ENCODE results near the gene CP.
"Not testable (repeated sequence)": the region's sequence is repeated elsewhere in the genome, so short reads cannot be mapped to it uniquely, and the experiment has no call there.

The CP gene

DNA sequence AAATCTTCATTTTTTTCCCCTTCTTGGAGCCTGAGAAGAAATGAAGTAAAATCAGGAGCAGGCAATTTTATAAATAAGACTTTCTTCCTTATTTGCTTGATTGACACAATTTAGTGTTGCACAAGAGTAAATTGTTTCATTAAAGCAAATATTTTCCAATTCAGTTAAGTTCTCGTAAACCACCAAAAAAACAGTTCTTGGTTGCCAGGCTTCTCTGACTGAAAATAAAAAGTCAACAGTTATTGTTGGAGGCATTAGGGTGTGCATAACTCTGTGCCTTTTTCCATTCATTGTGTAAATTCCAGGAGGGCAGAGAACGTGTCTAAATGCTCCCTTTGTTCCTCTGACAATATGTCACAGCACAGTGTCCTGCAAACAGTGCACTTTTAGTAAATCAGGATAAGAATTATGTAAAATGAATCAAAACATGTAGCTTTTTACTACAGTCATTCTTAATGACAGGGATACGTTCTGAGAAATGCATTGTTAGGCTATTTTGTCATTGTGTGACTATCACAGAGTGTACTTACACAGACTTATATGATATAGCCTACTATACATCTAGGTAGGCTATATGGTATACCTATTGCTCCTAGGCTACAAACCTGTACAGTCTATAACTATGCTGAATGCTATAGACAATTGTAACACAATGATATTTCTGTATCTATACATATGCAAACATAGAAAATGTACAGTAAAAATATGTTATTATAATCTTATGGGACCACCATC lies at the start of gene CP:
CP (minus strand) TSS at position 47 of the 735 bp plus-strand sequence; CDS start at position 10, 37 bp downstream.
- no peak for DNase-seq (ENCODE audit: low read depth in 3 of 3)

DNA sequence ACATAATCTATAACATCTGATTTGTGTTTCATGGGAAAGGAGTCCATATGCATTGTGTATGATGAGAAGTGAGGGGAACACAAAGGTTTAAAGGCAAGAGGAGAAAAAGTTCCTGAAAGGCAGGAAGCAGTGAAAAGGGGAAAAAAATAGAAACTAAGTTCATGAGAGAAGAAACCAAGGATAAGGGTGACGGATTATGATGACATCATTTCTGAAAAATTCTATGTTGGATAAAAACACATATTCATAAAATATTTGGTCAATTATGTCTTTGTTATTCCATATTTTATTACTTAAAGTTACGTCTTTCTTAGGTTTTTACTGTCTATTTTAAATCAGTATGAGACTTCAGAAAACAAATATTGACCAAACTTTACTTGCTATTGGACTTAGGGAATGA lies 48.6 kb upstream of the CP start:
- no peak for DNase-seq (ENCODE audit: low read depth in 3 of 3)

DNA sequence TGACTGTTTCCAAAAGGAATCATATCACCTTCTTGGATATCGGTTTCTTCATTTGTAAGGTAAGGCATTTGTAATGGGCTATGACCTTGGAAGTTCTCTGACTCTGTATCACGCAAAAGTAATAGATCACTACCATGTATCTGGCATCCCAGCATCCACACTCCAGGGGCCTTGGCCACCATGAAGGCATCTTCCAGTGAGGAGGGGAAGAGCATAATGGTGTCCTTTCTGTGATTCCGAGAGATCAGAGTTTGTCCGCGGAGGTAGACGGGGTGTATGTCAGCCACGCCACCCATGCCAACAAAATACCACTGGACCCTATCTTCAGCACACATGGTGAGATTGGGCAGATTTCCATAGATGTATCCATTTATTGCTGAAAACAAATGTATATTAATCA lies 48.1 kb upstream of the CP start:
- no peak for DNase-seq (ENCODE audit: low read depth in 3 of 3)

DNA sequence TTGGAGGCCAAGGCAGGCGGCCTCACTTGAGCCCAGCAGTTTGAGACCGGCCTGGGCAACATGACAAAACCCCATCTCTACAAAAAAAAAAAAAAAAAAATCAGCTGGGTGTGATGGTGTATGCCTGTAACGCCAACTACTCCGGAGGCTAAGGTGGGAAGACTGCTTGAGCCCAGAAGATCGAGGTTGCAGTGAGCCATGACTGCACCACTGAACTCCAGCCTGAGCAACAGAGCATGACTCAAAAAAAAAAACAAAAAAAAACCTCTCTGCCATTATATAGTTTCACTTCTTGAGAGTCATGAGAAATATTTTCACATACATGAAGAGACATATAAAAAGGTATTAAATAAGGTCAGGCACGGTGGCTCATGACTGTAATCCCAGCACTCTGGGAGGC lies 45.9 kb upstream of the CP start:
- DNase-seq (ENCODE audit: low read depth in 3 of 3): no peak

DNA sequence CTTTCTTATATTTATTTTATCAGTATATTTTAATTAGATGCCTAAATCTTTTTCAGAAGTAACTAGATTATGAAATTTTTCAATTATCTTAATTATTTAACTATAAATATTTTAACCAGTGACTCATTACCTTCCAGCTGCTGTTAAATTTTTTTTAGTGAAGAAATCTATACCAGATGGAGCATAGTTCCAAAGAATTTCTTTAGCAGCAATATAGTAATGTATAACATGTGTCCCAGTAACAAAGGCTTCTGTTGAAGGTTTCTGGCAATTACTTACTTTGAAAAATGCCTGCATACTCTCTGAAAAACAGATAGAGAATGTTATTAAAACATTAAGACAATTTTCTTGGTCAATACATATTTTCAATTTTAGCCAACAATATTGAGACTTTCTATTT lies 45.1 kb upstream of the CP start:
- DNase-seq (ENCODE audit: low read depth in 3 of 3): no peak

DNA sequence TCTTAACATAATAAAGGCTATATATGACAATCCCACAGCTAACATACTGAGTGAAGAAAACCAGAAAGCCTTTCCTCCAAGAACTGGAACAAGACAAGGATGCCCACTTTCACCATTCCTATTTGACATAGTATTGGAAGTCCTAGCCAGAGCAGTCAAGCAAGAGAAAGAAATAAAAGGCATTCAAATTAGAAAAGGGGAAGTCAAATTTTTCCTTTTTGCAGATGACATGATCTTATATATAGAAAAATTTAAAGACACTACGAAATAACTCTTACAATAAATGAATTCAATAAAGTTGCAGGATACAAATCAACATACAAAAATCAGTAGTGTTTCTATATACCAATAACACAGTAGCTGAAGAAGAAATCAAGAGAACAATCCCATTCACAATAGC lies 42.2 kb upstream of the CP start:
- no peak for DNase-seq (ENCODE audit: low read depth in 3 of 3)

DNA sequence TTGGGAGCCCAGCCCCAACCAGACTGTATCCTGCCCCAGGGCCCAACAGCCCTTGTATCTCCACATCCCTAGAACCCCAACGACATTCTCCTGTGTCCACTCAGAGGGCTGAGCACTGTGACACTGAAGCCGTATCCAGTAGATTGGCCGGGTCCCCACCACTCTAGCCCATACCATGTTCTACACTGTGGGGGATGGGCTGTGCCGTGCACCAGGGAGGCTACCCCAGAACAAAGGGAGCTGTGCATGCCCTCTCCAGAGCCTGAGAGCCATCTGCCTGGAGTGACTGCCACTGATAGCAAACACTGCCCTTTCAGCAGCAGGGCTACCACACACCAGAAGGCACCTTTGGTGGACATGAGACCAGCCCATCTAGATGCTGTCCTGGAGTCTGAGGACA lies 37.1 kb upstream of the CP start:
- no peak for DNase-seq (ENCODE audit: low read depth in 3 of 3)

DNA sequence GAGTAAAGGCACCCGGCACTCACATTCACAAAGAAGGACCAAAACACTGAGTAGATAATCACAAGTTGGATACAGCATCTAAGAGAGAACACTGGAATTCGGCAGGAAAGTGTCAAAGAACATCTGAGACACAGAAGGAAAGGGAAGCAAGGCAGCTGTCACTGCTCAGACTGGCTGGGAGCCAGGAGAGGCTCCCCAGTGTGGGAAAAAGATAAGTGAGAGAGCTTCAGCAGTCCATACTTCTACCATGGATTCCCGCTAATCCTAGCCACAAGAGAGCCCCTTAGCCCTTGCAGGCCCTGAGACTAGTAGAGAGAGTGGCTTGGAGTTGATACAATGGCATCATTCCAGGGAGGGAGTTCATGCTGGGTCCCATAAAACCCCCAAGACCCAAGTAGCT lies 36.7 kb upstream of the CP start:
- DNase-seq (ENCODE audit: low read depth in 3 of 3): no peak

DNA sequence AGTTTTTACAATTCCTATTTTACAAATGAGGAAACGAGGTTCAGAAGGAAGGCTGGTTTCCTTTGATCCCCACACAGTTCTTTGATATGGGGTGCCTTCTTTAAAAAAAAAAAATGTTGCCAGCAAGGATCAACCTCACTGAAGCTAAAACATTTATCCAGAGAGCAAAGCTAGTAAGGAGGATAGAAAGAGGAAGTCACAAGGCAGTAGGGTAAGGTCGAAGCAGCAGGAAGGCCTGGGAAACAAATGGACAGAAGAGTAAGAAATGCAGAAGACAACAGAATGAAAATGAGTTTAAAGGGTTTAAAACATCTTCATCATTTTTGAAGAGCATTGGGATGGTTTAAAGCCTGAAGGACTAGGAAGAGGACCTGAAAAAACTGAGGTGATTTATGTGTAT lies 30.6 kb upstream of the CP start:
- no peak for DNase-seq (ENCODE audit: low read depth in 3 of 3)

DNA sequence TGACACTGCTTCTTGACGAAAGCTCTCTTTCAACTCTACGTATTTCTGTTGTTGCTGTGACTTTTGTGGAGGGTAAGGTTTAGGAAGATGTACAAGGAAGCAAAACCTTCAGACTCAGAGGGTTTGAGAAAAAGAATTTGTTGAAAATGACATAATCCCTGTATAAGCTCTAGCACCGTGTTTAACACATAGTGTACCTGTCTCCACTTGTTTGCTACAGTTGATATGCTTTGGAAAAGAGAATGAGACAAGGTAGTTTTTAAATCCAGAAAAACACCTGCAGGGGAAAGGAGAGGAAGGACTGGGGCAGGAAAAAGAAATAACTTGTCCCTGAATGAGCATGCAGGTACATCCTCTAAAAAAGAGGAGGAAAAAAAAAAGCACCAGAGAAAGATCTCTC lies 29.6 kb upstream of the CP start:
- no peak for DNase-seq (ENCODE audit: low read depth in 3 of 3)

DNA sequence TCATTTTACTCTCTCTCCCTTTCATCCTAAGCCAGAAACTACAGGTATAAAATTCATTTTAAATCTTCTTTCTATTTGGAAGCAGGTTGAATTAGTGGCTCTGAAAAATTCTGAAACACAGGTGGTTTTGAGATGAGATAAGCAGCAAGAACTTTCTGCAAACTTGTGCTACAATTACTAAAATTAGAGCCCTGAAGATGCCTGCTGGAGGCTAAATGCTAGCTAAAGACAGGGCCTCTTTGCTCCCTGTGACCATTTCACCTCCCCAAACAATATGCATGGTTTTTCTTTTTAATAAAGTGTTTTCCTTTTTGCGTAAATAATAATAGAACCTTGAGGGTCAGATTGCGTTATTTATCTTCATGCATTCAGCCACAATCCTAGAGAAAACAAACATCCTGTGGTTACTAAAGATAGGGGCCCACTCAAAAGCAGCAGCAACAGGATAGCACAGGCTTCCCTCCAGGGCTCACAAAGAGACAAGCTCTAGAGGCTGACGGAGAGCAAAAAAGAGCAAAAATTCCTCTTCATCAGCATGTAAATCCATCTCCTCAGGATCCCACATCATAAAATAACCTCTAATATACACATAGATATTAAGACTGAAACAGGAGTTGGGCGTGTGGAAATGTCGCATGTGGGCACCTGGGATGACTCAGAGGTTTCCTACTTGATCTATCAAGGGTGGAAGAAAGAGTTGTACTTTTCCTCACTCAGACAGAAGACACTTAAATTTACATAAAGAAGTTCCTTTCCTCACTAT lies 26.5 kb upstream of the CP start:
- peak in 1 of 3 experiments; percentile 33 for DNase-seq (ENCODE audit: low read depth in 3 of 3)

DNA sequence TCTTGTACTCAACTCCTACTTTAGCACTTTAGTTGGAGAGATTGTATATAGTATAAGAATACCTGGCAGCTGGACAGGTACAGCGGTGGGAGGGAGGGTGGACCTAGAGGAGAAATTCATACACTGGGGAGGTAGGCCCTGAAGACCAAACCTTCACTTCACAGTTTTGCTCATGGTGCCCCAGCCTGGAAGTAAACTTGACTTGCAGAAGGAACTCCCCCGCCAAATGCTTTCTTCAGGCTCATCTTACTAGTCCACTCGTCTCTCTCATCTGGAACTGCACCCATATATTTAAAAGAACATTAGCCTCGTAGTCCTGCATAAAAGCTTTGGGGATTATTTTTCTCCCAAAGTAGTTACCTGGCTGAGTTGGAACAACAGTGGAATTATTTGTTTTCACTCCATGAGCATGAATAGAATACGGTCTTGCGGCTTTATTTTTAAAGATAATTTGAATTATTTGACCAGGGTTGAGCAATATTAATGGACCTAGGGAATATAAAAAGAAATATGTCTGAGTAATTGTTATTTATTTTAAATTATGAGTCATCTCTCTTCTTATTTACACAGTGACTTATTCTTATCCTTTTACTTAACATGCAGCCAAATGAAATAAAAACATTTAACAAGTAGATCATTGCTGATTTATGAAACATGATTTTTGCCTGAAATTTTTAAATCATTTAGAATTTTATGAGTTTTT lies 25.5 kb upstream of the CP start:
- no peak for DNase-seq (ENCODE audit: low read depth in 3 of 3)

DNA sequence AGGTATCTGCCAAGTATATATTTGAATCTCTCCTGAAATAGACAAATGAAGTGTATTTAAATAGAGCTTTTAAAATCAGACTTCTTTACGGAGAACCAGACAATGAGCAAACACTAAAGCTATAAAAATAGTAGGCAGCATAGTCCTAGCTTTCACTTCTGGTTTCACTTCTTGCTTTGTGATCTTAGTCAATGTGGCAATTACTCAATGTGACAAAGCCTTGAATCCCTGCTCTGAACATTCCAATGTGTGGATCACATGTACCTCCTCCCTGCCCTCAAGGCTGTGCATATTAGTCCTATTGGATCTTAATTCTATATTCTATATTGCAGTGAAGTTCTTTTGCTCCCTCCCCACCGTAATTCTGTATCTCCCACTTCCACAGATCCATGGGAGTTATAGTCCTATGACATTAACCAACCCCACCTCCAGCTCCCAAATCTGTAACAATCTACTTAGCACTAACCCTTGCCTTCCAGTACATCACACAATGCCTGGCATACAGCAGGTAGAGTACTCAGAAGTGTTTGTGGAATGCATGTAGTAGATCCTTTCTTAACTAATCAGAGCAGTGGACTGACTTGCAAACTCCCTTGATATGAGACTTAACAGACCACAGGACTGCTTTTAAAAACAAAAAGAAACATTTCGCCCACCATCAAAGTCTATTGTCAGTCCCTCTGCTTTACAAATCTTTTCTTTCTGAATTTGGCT lies 24.3 kb upstream of the CP start:
- no peak for DNase-seq (ENCODE audit: low read depth in 3 of 3)

DNA sequence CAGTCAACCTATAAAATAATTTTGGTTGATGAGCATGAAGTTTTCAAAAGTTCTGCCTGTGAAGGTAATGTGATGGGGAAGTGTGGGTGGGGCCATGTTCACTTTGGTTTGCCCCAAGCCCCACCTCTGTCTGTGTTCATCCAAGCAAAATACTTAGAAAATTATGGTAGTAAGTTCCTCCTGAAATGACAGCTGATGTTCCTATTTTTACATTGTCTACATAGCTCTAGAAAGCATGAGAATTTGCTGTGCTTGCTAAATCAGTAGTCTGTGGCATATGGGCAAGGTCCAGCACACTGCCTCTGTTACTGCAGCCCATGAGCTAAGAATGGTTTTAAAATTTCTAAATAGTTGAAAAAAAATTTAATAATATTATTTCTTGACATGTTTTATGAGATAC lies 21.9 kb upstream of the CP start:
- no peak for DNase-seq (ENCODE audit: low read depth in 3 of 3)

DNA sequence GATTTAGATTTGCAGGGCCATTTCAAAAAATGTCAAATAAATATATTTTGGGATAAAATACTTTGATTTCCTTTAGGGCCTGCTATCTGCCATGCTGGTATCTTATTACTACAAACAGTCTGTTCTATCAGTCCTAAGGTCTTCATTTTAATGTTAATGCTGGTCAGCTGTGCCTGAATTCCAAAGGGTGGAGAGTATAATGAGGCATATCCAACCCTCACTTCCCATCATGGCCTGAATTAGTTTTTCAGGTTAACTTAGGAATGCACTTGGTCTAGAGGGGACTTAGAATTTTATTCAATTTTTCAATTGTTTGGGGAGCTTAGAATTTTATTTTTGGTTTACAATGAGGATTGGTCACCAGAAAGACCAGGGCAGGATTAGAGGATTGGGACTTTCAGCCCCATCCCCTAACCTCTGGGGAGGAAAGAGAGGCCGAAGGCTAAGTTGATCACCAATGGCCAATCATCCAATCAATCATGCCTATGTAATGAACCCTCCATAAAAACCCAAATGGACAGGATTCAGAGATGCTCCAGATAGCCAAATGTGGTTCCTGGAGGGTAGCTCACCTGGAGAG lies 17.8 kb upstream of the CP start:
- DNase-seq (ENCODE audit: low read depth in 3 of 3): no peak

DNA sequence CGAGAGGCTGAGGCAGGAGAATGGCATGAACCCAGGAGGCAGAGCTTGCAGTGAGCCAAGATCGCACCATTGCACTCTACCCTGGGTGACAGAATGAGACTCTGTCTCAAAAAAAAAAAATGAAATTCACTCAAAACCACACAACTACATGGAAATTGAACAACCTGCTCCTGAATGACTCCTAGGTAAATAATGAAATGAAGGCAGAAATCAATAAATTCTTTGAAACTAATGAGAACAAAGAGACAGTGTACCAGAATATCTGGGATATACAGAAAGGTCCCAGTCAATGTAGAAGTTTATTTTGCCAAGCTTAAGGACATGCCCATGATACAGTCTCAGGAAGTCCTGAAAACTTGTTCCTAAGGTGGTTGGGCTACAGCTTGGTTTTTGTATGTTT lies 16.6 kb upstream of the CP start:
- DNase-seq (ENCODE audit: low read depth in 3 of 3): not testable (repeated sequence)

DNA sequence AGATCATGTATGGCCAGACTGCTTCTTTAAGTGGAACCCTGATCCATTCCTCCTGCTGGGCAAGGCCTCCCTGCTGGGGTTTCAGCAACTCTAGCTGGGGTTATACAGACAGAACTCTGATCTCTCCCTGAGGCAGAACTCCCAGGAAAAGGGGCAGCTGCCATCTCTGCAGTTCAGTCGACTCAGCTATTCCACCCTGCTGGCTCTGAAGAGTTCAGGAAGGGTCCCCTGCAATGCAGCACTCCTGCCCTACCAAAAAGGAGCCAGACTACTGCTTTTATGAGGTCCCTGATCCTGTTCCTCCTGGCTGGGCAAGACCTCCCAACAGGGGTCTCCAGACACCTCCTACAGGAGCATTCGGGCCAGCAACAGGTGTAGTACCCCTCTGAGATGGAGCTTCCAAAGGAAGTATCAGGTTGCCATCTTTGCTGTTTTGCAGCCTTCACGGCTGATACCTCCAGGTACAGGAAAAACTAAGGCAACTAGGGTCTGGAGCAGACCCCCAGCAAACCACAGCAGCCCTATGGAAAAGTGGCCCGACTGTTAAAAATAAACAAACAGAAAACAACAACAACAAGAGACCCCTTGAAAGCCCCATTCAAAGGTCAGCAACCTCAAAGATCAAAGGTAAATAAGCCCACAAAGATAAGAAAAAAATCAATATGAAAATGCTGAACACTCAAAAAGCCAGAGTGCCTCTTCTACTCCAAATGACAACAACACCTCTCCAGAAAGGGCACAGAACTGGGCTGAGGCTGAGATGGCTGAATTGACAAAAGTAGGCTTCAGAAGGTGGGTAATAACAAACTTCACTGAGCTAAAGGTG lies 14.2 kb upstream of the CP start:
- DNase-seq (ENCODE audit: low read depth in 3 of 3): no peak

DNA sequence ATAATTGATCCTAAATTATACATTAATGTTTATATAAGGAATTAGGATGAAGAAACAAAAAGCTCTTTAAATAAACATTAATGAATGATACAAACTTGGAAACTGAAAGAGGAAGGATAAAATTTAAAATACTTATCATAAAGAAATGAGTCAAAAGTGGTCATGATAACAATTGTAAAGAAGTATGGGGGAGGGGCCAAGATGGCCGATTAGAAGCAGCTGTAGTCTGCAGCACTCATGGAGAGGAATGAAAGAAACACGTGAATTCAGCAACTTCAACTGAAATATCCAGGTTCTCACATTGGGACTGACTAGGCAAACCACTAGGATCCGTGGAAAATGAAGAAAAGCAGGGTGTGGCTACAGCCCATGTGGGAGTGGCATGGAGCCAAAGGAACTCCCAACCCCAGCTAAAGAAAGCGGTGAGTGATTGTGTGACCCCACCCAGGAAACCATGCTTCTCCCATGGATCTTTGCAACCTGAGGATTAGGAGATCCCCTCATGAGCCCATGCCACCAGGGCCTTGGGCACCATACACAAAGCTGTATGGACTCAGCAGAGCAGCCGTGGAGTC lies 13.1 kb upstream of the CP start:
- DNase-seq (ENCODE audit: low read depth in 3 of 3): no peak

DNA sequence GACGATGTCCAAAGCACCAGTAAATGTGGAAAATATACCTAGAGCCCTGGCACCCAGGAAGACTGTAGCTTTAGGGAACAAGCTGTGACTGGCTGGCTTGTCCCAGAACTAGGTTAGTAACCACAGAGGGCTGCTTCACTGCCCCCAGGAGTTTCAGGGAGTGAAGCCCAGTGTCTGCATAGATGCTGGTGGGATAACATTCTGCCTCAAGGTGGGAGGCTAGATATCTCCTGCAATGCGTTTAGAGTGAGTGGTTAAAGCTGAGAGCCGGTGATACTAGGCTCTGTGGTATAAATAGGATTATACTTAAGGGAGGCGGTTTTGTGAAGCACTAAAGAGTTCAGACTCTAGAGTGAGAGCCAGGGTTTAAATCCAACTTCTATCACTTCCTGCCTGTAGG lies 11.7 kb upstream of the CP start:
- no peak for DNase-seq (ENCODE audit: low read depth in 3 of 3)

DNA sequence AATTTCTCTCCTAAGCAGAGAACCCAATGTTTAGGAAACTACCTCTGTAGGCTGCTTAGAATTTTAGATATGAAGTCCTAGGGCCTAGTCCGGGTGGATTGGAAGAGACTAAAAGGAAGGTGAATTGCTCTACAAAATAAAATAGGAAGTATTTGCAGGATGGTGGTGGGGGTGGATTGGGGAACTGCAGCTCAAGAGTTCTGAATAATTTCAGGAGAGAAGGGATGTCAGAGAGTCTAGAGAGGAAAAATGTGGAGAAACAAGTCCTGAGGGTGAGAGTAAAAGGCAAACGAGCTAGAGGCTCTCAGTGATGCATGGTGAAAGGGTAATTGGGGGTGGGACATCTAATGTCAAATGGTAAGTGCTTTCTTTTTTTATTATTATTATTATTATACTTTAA lies 10.2 kb upstream of the CP start:
- DNase-seq (ENCODE audit: low read depth in 3 of 3): no peak

Measured in stimulated activated CD4-positive, alpha-beta T cell treated with anti-CD3 and anti-CD28 coated beads, TNF-alpha, amount 100 ng/mL, for 24 hours (primary cell).